D341Med (cell line): ENCODE data around the gene LRPPRC.
"Not testable (repeated sequence)": the region's sequence is repeated elsewhere in the genome, so short reads cannot be mapped to it uniquely, and the experiment has no call there.

ENCODE experiments used
- DNase-seq: peaks from one replicate; pipeline ENCODE4 v3.0.0; 2012; ENCODE audit warnings: low spot score

LRPPRC gene

GRCh38 chr2:43995733-43996533 lies at the start of gene LRPPRC:
Gene LRPPRC, minus strand, starts transcription at chr2:43995989. Its CDS starts 42 bp downstream, at chr2:43995947.
- peak; percentile 93 for DNase-seq

- DNase-seq = no peak
Measured at GRCh38 chr2:44045061-44045460, 49.3 kb upstream of the LRPPRC start.

GRCh38 chr2:44044281-44044720 lies 48.5 kb upstream of the LRPPRC start:
- peak; percentile 92 for DNase-seq

GRCh38 chr2:44040365-44040764 lies 44.6 kb upstream of the LRPPRC start:
- no peak for DNase-seq

GRCh38 chr2:44038277-44038676 lies 42.5 kb upstream of the LRPPRC start:
- no peak for DNase-seq

- no peak for DNase-seq
Measured at GRCh38 chr2:44037221-44037620, 41.4 kb upstream of the LRPPRC start.

GRCh38 chr2:44033947-44034346 lies 38.2 kb upstream of the LRPPRC start:
- DNase-seq = no peak

GRCh38 chr2:44027076-44027475 lies 31.3 kb upstream of the LRPPRC start:
- DNase-seq = not testable (repeated sequence)

GRCh38 chr2:44016282-44016681 lies 20.5 kb upstream of the LRPPRC start:
- DNase-seq = no peak

- DNase-seq = no peak
Measured at GRCh38 chr2:44015239-44015638, 19.4 kb upstream of the LRPPRC start.

GRCh38 chr2:44013205-44013604 lies 17.4 kb upstream of the LRPPRC start:
- DNase-seq = not testable (repeated sequence)

- no peak for DNase-seq
Measured at GRCh38 chr2:44010266-44010665, 14.5 kb upstream of the LRPPRC start.

- DNase-seq = no peak
Measured at GRCh38 chr2:44009136-44009735, 13.4 kb upstream of the LRPPRC start.

GRCh38 chr2:44005846-44006245 lies 10.1 kb upstream of the LRPPRC start:
- DNase-seq = no peak

- DNase-seq = no peak
Measured at GRCh38 chr2:44004735-44005602, 9.2 kb upstream of the LRPPRC start.

- DNase-seq = no peak
Measured at GRCh38 chr2:44001716-44002115, 5.9 kb upstream of the LRPPRC start.

GRCh38 chr2:43998263-43998662 lies 2.5 kb upstream of the LRPPRC start:
- DNase-seq = no peak

GRCh38 chr2:43993437-43993836 lies 2.4 kb downstream of the LRPPRC start:
- no peak for DNase-seq

- no peak for DNase-seq
Measured at GRCh38 chr2:43989545-43989944, 6.2 kb downstream of the LRPPRC start.

GRCh38 chr2:43986600-43986999 lies 9.2 kb downstream of the LRPPRC start:
- no peak for DNase-seq

GRCh38 chr2:43985359-43985758 lies 10.4 kb downstream of the LRPPRC start:
- DNase-seq = no peak

GRCh38 chr2:43984533-43984932 lies 11.3 kb downstream of the LRPPRC start:
- no peak for DNase-seq

GRCh38 chr2:43980902-43981301 lies 14.9 kb downstream of the LRPPRC start:
- no peak for DNase-seq
